ENCODE data around the gene EEPD1.
"Not testable (repeated sequence)": the region's sequence is repeated elsewhere in the genome, so short reads cannot be mapped to it uniquely, and the experiment has no call there.

Gene EEPD1

DNA sequence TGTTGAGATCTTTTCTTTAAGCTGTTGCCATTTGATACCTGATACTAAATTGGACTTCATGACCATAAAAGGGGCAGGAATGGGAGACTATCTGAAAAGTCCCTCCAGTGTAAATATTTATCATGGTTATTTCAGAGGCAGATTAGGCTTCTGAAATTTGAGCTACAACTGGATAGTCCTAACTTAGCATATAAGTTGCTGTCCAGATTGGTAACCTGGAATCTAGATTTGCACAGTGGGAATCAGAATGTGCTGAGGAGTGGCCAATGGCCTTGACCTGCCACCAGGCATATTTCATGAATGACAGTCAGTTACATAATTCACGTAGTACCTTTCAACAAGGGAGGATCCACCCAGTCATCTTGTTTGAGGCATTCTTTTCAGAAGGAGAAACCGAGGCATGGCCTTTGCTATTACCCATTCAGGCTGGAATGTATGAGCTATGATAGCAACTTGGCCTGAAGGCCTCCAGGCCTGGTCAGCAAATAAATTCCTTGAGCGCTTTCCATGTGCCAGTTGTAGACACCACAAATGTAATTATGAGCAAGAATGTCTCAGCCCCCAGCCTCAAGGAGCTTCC lies 80.0 kb downstream of the EEPD1 start:
- TF ChIP-seq EZH2phosphoT487 (IDR thresholded peaks at IDR 0.05; ENCODE audit: low read depth) = no peak
- no peaks in the 10 kb centered on the region for H3K79me2 ChIP-seq (ENCODE audit: low read length)
- H3K9ac ChIP-seq (ENCODE audit: low read length) = no peak overlapping the region
- H3K36me3 ChIP-seq (replicated peaks; ENCODE audit: low read depth, low read length) = no peaks in the 10 kb centered on the region
- H3K27me3 ChIP-seq (ENCODE audit: low read depth, low read length) = no peaks in the 10 kb centered on the region
- H3K9me3 ChIP-seq (ENCODE audit: insufficient read depth, low read length) = no peaks in the 10 kb centered on the region
- H4K20me1 ChIP-seq (ENCODE audit: insufficient read depth, low read length) = no peaks in the 10 kb centered on the region
- H2AFZ ChIP-seq (ENCODE audit: low read depth, low read length) = no peak overlapping the region
- no peaks in the 10 kb centered on the region for H3K4me1 ChIP-seq (ENCODE audit: low read length)
- H3K4me3 ChIP-seq (ENCODE audit: low read length) = no peak overlapping the region
- H3K4me2 ChIP-seq (ENCODE audit: low read length) = no peak overlapping the region
- H3K27ac ChIP-seq (ENCODE audit: low read length) = no peak overlapping the region

DNA sequence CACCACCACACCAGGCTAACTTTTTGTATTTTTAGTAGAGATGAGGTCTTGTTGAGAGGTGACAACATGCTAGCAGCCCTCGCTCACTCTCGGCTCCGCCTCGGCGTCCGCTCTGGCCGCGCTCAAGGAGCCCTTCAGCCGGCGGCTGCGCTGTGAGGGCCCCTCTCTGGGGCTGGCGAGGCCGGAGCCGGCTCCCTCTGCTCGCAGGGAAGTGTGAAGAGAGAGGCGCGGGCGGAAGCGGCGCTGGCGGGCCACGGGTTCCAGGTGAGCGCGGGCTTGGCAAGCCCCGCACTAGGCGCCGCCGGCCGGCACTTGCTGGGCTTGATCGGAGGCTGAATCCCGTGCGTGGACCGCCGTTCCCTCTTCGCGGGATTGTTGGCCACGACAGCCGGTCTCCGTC lies 83.0 kb downstream of the EEPD1 start:
- no peaks in the 10 kb centered on the region for H3K27me3 ChIP-seq (ENCODE audit: low read depth, low read length)
- no peaks in the 10 kb centered on the region for H4K20me1 ChIP-seq (ENCODE audit: insufficient read depth, low read length)
- H3K36me3 ChIP-seq (replicated peaks; ENCODE audit: low read depth, low read length) = no peaks in the 10 kb centered on the region
- no peak overlapping the region for H3K4me3 ChIP-seq (ENCODE audit: low read length)
- no peak overlapping the region for H3K4me2 ChIP-seq (ENCODE audit: low read length)
- H2AFZ ChIP-seq (ENCODE audit: low read depth, low read length) = no peak overlapping the region
- no peak for TF ChIP-seq EZH2phosphoT487 (IDR thresholded peaks at IDR 0.05; ENCODE audit: low read depth)
- TF ChIP-seq, protein P1, sequence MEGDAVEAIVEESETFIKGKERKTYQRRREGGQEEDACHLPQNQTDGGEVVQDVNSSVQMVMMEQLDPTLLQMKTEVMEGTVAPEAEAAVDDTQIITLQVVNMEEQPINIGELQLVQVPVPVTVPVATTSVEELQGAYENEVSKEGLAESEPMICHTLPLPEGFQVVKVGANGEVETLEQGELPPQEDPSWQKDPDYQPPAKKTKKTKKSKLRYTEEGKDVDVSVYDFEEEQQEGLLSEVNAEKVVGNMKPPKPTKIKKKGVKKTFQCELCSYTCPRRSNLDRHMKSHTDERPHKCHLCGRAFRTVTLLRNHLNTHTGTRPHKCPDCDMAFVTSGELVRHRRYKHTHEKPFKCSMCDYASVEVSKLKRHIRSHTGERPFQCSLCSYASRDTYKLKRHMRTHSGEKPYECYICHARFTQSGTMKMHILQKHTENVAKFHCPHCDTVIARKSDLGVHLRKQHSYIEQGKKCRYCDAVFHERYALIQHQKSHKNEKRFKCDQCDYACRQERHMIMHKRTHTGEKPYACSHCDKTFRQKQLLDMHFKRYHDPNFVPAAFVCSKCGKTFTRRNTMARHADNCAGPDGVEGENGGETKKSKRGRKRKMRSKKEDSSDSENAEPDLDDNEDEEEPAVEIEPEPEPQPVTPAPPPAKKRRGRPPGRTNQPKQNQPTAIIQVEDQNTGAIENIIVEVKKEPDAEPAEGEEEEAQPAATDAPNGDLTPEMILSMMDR (IDR thresholded peaks at IDR 0.05; ENCODE audit: low read depth, low read length) = no peak
- H3K9me3 ChIP-seq (ENCODE audit: insufficient read depth, low read length) = no peaks in the 10 kb centered on the region
- no peak overlapping the region for H3K27ac ChIP-seq (ENCODE audit: low read length)
- H3K9ac ChIP-seq (ENCODE audit: low read length) = no peak overlapping the region
- no peaks in the 10 kb centered on the region for H3K4me1 ChIP-seq (ENCODE audit: low read length)
- H3K79me2 ChIP-seq (ENCODE audit: low read length) = no peaks in the 10 kb centered on the region

DNA sequence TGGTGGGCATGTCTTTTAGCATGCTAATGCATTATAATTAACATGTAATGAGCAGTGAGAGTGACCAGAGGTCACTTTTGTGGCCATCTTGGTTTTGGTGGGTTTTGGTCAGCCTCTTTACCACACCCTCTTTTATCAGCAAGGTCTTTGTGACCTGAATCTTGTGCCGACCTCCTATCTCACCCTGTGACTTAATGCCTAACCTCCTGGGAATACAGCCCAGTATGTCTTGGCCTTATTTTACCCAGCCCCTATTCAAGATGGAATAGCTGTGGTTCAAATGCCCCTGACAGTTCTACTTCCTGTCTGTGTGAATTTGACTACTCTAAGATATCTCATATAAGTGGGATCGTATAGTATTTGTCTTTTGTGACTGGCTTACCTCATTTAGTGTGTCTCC lies 85.1 kb downstream of the EEPD1 start:
- H3K9ac ChIP-seq (ENCODE audit: low read length) = no peak overlapping the region
- H3K27me3 ChIP-seq (ENCODE audit: low read depth, low read length) = no peaks in the 10 kb centered on the region
- H3K79me2 ChIP-seq (ENCODE audit: low read length) = no peaks in the 10 kb centered on the region
- H2AFZ ChIP-seq (ENCODE audit: low read depth, low read length) = no peak overlapping the region
- no peak overlapping the region for H3K27ac ChIP-seq (ENCODE audit: low read length)
- no peaks in the 10 kb centered on the region for H3K36me3 ChIP-seq (replicated peaks; ENCODE audit: low read depth, low read length)
- no peak overlapping the region for H3K4me2 ChIP-seq (ENCODE audit: low read length)
- no peaks in the 10 kb centered on the region for H4K20me1 ChIP-seq (ENCODE audit: insufficient read depth, low read length)
- no peaks in the 10 kb centered on the region for H3K9me3 ChIP-seq (ENCODE audit: insufficient read depth, low read length)
- no peak overlapping the region for H3K4me3 ChIP-seq (ENCODE audit: low read length)
- no peaks in the 10 kb centered on the region for H3K4me1 ChIP-seq (ENCODE audit: low read length)
- TF ChIP-seq, protein P1 (IDR thresholded peaks at IDR 0.05; ENCODE audit: low read depth, low read length) = no peak
- no peak for TF ChIP-seq EZH2phosphoT487 (IDR thresholded peaks at IDR 0.05; ENCODE audit: low read depth)

DNA sequence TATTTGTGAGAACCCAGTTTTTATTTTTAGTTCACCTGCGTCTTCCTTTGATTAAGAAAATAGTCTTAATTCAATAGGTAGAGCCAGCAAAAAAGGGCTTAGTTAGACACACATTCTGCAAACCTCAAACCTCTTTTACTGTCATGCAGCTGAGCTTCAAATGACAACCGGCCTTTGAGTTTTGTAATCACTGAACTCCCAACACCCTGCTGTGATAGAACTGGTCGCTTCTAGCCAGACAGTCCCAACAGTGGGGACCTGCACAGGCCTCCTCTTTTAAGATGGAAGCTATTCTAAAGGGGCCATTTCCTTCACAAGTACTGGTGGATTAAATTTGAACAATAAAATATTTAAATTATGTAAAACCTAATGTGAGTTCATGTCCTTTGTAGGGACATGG lies 90.3 kb downstream of the EEPD1 start:
- not testable (repeated sequence) for H3K79me2 ChIP-seq (ENCODE audit: low read length); H3K4me1 ChIP-seq (ENCODE audit: low read length); H3K9me3 ChIP-seq (ENCODE audit: insufficient read depth, low read length); H3K36me3 ChIP-seq (replicated peaks; ENCODE audit: low read depth, low read length); H3K9ac ChIP-seq (ENCODE audit: low read length); H3K4me3 ChIP-seq (ENCODE audit: low read length); H2AFZ ChIP-seq (ENCODE audit: low read depth, low read length); H3K27ac ChIP-seq (ENCODE audit: low read length); H3K4me2 ChIP-seq (ENCODE audit: low read length); H3K27me3 ChIP-seq (ENCODE audit: low read depth, low read length); H4K20me1 ChIP-seq (ENCODE audit: insufficient read depth, low read length)

DNA sequence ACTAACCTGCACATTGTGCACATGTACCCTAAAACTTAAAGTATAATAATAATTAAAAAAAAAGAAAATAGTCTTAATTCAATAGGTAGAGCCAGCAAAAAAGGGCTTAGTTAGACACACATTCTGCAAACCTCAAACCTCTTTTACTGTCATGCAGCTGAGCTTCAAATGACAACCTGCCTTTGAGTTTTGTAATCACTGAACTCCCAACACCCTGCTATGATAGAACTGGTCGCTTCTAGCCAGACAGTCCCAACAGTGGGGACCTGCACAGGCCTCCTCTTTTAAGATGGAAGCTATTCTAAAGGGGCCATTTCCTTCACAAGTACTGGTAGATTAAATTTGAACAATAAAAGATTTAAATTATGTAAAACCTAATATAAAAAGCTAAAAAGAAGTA lies 90.9 kb downstream of the EEPD1 start:
- not testable (repeated sequence) for H3K4me3 ChIP-seq (ENCODE audit: low read length); H3K27ac ChIP-seq (ENCODE audit: low read length); H3K9ac ChIP-seq (ENCODE audit: low read length); H4K20me1 ChIP-seq (ENCODE audit: insufficient read depth, low read length); H3K27me3 ChIP-seq (ENCODE audit: low read depth, low read length); H3K4me1 ChIP-seq (ENCODE audit: low read length); H3K4me2 ChIP-seq (ENCODE audit: low read length); H3K9me3 ChIP-seq (ENCODE audit: insufficient read depth, low read length); H3K79me2 ChIP-seq (ENCODE audit: low read length); H3K36me3 ChIP-seq (replicated peaks; ENCODE audit: low read depth, low read length); H2AFZ ChIP-seq (ENCODE audit: low read depth, low read length)

Measured in OCI-LY3 (cell line).